Fibroblast of skin of scalp (primary cell): ENCODE data around the gene CASP3.
"Not testable (repeated sequence)": the region's sequence is repeated elsewhere in the genome, so short reads cannot be mapped to it uniquely, and the experiment has no call there.

ENCODE experiments used
- DNase-seq: peaks from one replicate; pipeline ENCODE4 v3.0.0-alpha.2; 2013

The CASP3 gene

DNA sequence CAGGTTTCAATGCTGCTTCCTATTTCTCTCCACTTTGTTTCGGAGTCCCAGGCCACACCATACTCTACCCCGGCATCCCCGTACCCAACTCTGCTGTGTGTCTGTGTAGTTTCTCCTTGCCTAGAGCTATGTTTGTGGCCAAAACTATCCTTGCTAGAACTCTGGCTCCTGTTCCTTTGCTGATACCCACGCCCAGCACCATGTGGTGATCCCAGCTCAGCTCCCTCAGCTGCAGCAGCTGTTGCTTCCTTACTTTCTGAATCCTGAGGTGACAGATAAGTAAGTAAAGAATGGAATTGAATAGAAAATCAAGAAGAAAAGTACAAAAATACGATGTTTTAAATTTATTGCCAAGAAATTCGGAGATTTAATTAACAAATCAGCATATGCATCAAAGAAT is 55.8 kb downstream of the CASP3 start:
- no peak for DNase-seq

DNA sequence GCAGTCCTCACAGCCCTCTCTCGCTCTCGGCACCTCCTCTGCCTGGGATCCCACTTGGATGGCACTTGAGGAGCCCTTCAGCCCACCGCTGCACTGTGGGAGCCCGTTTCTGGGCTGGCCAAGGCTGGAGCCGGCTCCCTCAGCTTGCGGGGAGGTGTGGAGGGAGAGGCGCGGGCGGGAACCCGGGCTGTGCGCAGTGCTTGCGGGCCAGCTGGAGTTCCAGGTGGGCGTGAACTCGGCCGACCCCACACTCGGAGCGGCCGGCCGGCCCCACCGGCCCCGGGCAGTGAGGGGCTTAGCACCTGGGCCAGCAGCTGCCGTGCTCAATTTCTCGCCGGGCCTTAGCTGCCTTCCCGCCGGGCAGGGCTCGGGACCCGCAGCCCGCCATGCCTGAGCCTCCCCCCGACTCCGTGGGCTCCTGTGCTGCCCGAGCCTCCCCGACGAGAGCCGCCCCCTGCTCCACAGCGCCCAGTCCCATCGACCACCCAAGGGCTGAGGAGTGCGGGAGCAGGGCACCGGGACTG is 57.4 kb downstream of the CASP3 start:
- not testable (repeated sequence) for DNase-seq

GRCh38 chr4:184591070-184591677 is 58.1 kb downstream of the CASP3 start:
- DNase-seq: no peak

DNA sequence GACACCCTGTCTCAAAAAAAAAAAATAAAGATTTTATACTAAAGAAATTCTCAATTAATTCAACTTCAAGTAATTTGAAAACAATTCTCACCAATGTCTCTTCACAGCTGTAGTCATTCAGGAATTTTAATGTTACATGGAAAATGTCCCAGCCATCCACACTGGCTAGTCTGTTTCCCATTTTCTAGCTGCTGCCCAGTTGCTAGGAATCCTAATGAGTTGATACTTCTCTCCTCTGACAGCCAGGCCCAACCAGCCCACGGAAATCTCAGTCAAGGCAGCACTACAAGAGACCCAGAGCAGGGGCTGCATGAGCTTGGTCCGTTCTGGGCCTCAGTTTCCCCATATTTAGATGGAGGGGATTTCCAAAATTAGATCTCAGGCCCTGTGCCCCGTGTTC is 59.1 kb downstream of the CASP3 start:
- no peak for DNase-seq

- peak; percentile 69 for DNase-seq
These were observed 60.4 kb downstream of the CASP3 start for GRCh38 chr4:184588893-184589292.

DNA sequence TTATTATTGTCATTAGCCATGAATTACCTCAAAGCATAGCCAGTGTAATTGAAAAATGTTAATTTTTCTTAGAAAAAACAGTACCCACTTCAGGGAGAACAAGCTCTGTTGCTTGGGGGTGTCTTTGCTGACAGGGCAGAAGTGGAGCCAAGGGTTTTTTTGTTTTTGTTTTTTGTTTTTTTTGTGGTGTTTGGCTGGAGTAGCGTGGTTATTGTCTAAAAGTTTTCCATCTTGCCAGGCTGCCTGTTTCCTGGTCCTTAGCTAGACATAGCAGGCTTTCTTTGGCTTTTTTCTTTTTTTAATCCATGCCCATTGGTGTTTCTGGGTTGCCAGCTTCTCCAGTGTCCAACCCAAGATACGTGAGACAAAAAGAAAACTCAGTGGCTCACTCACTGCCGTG is 61.5 kb downstream of the CASP3 start:
- no peak for DNase-seq

- DNase-seq: no peak
These were observed 62.0 kb downstream of the CASP3 start for GRCh38 chr4:184587221-184587620.

DNA sequence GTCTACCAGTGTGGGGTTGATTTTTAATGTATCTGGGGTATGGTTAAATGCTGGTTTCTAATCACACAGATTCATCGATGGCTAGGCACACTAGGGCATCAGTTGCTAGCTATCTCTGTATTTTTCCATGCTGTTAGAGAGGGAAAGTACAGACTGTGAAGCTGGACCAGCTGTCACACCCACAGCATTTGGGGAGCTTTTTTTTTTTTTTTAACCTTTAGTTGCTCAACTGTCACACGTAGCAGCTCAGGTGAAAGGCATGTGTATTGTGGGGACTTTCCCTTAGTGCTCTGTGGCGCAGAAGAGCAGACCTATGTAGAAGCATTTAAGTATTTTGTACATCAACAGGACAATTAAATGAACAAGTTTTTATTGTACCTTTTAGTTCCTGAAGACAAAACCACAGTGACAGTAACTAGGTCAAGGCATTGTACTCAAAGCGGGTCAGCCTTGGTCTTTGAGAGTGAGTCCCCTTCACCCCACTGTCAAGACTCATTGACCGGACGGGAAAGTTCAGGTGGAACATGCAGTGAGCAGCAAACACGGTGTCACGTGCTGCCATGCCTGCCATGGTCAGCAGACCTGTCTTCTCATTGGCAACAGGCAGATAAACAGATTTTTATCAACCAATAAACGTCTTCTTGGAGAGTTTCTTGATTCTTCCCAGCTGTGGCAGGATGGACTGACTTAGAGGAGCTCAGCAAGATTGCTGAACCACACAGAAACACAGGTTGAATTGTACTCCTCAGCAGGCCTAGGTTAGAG is 65.3 kb downstream of the CASP3 start:
- DNase-seq: no peak
